Activated gamma-delta T cell treated with anti-CD3 and anti-CD28 coated beads, Interleukin-2, amount 50 U/mL, for 16 hours (primary cell): ENCODE results near the gene LDLRAD2.
"Not testable (repeated sequence)": the region's sequence is repeated elsewhere in the genome, so short reads cannot be mapped to it uniquely, and the experiment has no call there.

Experiments
- DNase-seq: peaks from one replicate; pipeline ENCODE4 v3.0.0-alpha.2; 2020; ENCODE audit warnings: low read depth

The LDLRAD2 gene

GRCh38 chr1:21811875-21812305, at the start of gene LDLRAD2:
LDLRAD2 (plus strand) TSS chr1:21812265; CDS start chr1:21812452, 187 bp downstream.
- no peak for DNase-seq

- no peak for DNase-seq
These were observed 48.8 kb upstream of the LDLRAD2 start for GRCh38 chr1:21763236-21763635.

DNA sequence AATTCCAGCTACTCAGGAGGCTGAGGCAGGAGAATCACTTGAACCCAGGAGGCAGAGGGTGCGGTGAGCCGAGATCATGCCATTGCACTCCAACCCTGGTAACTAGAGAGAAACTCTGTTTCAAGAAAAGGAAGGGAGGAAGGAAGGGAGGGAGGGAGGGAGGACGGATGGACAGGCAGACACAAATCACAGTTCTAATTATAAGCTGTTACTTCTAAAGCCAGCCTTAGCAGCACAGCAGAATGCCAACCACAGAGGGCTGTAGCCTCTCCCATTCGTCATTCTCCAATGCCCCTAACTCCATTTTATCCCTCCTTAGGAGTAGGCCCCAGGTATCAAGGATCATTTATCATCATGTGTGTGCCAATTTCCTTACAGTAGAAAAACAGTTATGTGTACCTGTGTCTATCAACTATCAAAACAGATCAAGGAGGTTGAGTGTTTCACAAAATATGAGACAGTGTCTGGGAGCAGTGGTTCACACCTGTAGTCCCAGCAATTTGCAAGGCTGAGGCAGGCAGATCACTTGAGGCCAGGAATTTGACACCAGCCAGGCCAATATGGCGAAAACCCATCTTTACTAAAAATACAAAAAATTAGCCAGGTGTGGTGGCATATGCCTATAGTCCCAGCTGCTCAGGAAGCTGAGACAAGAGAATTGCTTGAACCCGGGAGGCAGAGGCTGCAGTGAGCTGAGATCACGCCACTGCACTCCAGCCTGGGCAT, 48.2 kb upstream of the LDLRAD2 start:
- DNase-seq, result no peak

- no peak for DNase-seq
These were observed 47.2 kb upstream of the LDLRAD2 start for GRCh38 chr1:21764615-21765423.

DNA sequence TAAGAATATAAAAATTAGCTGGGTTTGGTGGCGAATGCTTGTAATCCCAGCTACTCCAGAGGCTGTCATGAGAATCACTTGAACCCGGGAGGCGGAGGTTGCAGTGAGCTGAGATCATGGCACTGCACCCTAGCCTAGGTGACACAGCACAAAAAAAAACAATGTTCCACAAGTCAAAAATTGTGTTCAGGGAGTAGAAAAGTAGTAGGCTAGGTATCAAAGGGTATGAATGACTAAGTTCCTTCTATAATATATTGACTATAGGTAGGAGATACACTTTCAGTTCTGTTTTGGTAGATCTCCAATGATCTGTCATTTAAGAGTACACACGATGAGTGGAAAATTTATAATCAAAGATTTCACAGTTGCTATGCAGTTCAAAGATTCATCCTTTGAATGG, 45.9 kb upstream of the LDLRAD2 start:
- DNase-seq, result no peak

GRCh38 chr1:21767106-21767505, 45.0 kb upstream of the LDLRAD2 start:
- DNase-seq, result not testable (repeated sequence)

- DNase-seq, result no peak
These were observed 41.9 kb upstream of the LDLRAD2 start for GRCh38 chr1:21770201-21770600.

DNA sequence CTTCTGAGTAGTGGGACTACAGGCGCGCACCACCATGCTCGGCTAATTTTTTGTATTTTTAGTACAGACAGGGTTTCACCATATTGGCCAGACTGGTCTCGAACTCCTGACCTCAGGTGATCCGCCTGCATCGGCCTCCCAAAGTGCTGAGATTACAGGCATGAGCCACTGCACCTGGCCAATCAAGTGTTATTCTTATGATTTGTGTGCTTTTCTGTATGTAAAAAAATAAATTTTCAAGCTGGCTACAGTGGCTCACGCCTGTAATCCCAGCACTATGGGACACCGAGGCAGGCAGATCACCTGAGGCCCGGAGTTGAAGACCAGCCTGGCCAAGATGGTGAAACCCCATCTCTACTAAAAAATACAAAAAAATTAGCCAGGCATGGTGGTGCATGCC, 41.5 kb upstream of the LDLRAD2 start:
- not testable (repeated sequence) for DNase-seq

DNA sequence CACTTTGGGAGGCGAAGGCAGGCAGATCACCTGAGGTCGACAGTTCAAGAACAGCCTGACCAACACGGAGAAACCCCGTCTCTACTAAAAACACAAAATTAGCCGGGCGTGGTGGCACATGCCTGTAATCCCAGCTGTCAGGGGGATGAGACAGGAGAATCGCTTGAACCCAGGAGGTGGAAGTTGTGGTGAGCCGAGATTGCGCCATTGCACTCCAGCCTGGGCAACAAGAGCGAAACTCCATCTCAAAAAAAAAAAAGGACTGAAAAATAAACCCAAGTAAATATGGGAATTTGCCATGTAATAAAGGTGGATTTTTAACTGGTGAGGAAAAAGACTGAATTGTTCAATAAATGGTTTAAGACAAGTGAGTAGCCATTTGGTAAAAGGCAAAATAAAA, 40.4 kb upstream of the LDLRAD2 start:
- not testable (repeated sequence) for DNase-seq

DNA sequence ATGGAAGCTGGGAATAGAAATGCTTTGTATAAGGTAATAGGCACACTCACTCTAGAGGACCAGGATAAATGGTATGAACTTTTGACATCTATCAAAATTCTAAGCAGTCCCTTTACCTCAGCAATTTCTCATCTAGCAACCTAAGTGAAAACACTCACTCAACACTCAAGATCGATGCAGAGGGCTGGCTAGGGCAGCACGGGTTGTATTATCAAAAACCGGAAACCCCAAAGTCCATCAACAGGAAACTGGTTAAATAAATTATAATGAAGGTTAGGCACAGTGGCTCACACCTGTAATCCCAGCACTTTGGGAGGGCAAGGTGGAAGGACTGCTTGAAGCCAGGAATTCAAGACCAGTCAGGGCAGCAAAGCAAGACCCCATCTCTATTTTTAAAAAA, 38.5 kb upstream of the LDLRAD2 start:
- DNase-seq, result no peak

DNA sequence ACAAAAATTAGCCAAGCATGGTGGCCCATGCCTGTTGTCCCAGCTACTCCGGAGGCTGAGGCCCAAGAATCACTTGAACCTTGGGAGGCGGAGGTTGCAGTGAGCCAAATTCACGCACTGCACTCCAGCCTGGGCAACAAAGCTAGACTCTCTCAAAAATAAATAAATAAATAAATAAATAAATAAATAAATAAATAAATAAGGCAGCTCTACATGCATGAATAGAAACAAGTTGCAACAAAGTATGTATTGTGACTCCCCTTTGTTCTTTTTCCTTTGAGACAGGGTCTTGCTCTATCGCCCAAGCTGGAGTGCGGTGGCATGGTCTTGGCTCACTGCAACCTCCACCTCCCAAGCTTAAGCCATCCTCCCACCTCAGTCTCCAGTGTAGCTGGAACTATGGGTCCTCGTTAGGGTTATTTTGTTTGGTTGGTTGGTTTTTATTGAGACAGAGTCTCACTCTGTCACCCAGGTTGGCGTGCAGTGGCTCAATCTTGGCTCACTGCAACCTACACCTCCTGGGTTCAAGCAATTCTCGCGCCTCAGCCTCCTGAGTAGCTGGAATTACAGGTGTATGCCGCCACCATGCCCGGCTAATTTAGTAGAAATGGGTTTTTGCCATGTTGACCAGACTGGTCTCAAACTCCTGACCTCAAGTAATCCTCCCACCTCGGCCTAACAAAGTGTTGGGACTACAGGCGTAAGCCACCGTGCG, 37.1 kb upstream of the LDLRAD2 start:
- DNase-seq, result no peak

- DNase-seq, result no peak
These were observed 36.5 kb upstream of the LDLRAD2 start for GRCh38 chr1:21775550-21775914.

DNA sequence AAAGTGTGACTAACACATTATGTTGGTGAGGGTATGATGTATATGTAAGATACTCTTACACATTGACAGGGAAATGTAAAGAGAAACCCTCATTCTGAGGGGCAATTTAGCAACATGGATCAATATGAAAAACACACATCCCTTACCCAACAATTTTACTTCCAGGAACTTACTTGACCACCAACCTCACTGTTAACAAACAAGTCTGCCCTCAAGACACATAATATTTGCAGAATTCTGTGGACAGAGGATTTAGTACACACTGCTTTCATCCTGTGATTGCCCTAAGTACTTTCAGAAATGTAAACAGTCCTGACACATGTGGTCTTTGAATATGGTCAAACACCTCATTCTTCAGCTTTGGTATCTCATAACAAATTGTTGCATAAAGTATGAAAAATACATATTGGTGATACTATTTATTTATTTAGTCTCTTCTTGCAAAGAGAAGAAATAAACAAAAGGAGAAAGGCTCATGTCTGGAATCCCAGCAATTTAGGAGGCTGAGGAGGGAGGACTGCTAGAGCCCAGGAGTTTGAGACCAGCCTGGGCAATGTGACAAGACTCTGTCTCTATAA, 36.0 kb upstream of the LDLRAD2 start:
- no peak for DNase-seq

- not testable (repeated sequence) for DNase-seq
These were observed 35.1 kb upstream of the LDLRAD2 start for GRCh38 chr1:21776925-21777324.

- no peak for DNase-seq
These were observed 33.7 kb upstream of the LDLRAD2 start for GRCh38 chr1:21778405-21778727.

GRCh38 chr1:21779613-21780521, 32.2 kb upstream of the LDLRAD2 start:
- DNase-seq, result no peak

GRCh38 chr1:21781815-21782348, 30.2 kb upstream of the LDLRAD2 start:
- DNase-seq, result peak; percentile 5

- DNase-seq, result peak; percentile 16
These were observed 29.7 kb upstream of the LDLRAD2 start for GRCh38 chr1:21782349-21782867.

GRCh38 chr1:21782868-21783678, 29.0 kb upstream of the LDLRAD2 start, which contains the start of gene USP48:
USP48 (minus strand) TSS chr1:21783149; CDS start chr1:21782957, 192 bp downstream.
- peak; percentile 96 for DNase-seq
